ENCODE data around the gene PRMT7. TPM values are rescaled to one million over a fixed set of nuclear protein-coding genes. Genes with fewer than 3 reads are reported as not detected.

The PRMT7 gene
- total RNA-seq, 1 donor from 2014 or later, result 36.7 TPM

GRCh38 chr16:68298907-68299561 lies 11.8 kb upstream of the PRMT7 start:
- peaks cover 69% of the 10 kb centered on the region for H3K36me3 ChIP-seq (ENCODE audit: insufficient read depth, low read length)
- DNase-seq (ENCODE audit: low read depth) (peak; percentile 69), FAIRE-seq (peak; percentile 63)
- peaks cover 13% of the 10 kb centered on the region for H3K4me1 ChIP-seq (ENCODE audit: insufficient read depth, low read length)
- H3K4me3 ChIP-seq (ENCODE audit: insufficient read depth, low read depth, low read length), result no peak overlapping the region
- H3K79me2 ChIP-seq (ENCODE audit: insufficient read depth, low read length), result peaks cover 25% of the 10 kb centered on the region
- H3K27ac Mint-ChIP-seq (ENCODE audit: unreplicated experiment), result peak overlapping the region; percentile 83
- no peak overlapping the region for H2AFZ ChIP-seq (ENCODE audit: low read depth, low read length)
- no peak for TF ChIP-seq CTCF (IDR thresholded peaks at IDR 0.05; ENCODE audit: insufficient read depth, low read depth, low read length)
- peak overlapping the region; percentile 29 for H3K9ac ChIP-seq (ENCODE audit: low read length)
- no peaks in the 10 kb centered on the region for H3K27me3 ChIP-seq (ENCODE audit: insufficient read depth, low read length)
- H3K9me3 ChIP-seq (ENCODE audit: insufficient read depth, low read depth, low read length), result no peaks in the 10 kb centered on the region
- peak overlapping the region; percentile 5 for H3K27ac ChIP-seq (ENCODE audit: low read depth, low read length)
- peak overlapping the region; percentile 4 for H3K4me2 ChIP-seq (ENCODE audit: low read length)
- peaks cover 67% of the 10 kb centered on the region for H4K20me1 ChIP-seq (ENCODE audit: insufficient read depth, low read length)
- peaks cover 44% of the 10 kb centered on the region for H3K4me1 Mint-ChIP-seq (ENCODE audit: low read depth, unreplicated experiment)
- H3K4me3 Mint-ChIP-seq (ENCODE audit: unreplicated experiment), result no peak overlapping the region
- H3K9me3 Mint-ChIP-seq (ENCODE audit: unreplicated experiment), result no peaks in the 10 kb centered on the region
- H3K27me3 Mint-ChIP-seq (ENCODE audit: low read depth, unreplicated experiment), result no peaks in the 10 kb centered on the region
- peaks cover 11% of the 10 kb centered on the region for H3K36me3 Mint-ChIP-seq (ENCODE audit: low read depth, unreplicated experiment)

GRCh38 chr16:68299571-68300453 lies 11.0 kb upstream of the PRMT7 start:
- Histone ChIP-seq H2AFZ (ENCODE audit: low read depth, low read length) (no peak overlapping the region), H3K36me3 (ENCODE audit: insufficient read depth, low read length) (peaks cover 69% of the 10 kb centered on the region), H3K4me2 (ENCODE audit: low read length) (no peak overlapping the region), H3K4me1 (ENCODE audit: insufficient read depth, low read length) (peaks cover 13% of the 10 kb centered on the region), H3K9me3 (ENCODE audit: insufficient read depth, low read depth, low read length) (no peaks in the 10 kb centered on the region), H3K27me3 (ENCODE audit: insufficient read depth, low read length) (no peaks in the 10 kb centered on the region), H3K9ac (ENCODE audit: low read length) (peak overlapping the region; percentile 29), H3K27ac (ENCODE audit: low read depth, low read length) (peak overlapping the region; percentile 5), H4K20me1 (ENCODE audit: insufficient read depth, low read length) (peaks cover 63% of the 10 kb centered on the region), H3K4me3 (ENCODE audit: insufficient read depth, low read depth, low read length) (no peak overlapping the region), H3K79me2 (ENCODE audit: insufficient read depth, low read length) (peaks cover 28% of the 10 kb centered on the region)
- TF ChIP-seq CTCF (IDR thresholded peaks at IDR 0.05; ENCODE audit: insufficient read depth, low read depth, low read length), result no peak
- DNase-seq (ENCODE audit: low read depth), result no peak
- no peak for FAIRE-seq
- Mint-ChIP-seq H3K4me3 (ENCODE audit: unreplicated experiment) (peak overlapping the region; percentile 48), H3K36me3 (ENCODE audit: low read depth, unreplicated experiment) (peaks cover 12% of the 10 kb centered on the region), H3K27ac (ENCODE audit: unreplicated experiment) (peak overlapping the region; percentile 83), H3K4me1 (ENCODE audit: low read depth, unreplicated experiment) (peaks cover 44% of the 10 kb centered on the region), H3K9me3 (ENCODE audit: unreplicated experiment) (no peaks in the 10 kb centered on the region), H3K27me3 (ENCODE audit: low read depth, unreplicated experiment) (no peaks in the 10 kb centered on the region)

Data from astrocyte (in vitro differentiated cells and primary cell).